Activated CD8-positive, alpha-beta memory T cell treated with anti-CD3 and anti-CD28 coated beads for 48 hours (primary cell): ENCODE results near the gene DKK2.

Experiments
- DNase-seq, 3 experiments: peaks; one replicate each; pipeline ENCODE4 v3.0.0-alpha.2; 2020; ENCODE audit warnings: low read depth in 2 of 3, low spot score in 2 of 3

The DKK2 gene

GRCh38 chr4:107035819-107036583 is at the start of gene DKK2:
TSS of gene DKK2 (minus strand) at chr4:107036313. CDS start at chr4:107035591, 722 bp downstream.
- DNase-seq: peak in 1 of 3 experiments; percentile 0

GRCh38 chr4:107077192-107077591 is 41.1 kb upstream of the DKK2 start:
- no peak for DNase-seq

GRCh38 chr4:107072836-107073736 is 37.0 kb upstream of the DKK2 start:
- no peak for DNase-seq

- no peak for DNase-seq
Observed at GRCh38 chr4:107071108-107071507, 35.0 kb upstream of the DKK2 start.

- no peak for DNase-seq
Observed at GRCh38 chr4:107069049-107069448, 32.9 kb upstream of the DKK2 start.

GRCh38 chr4:107068116-107068515 is 32.0 kb upstream of the DKK2 start:
- no peak for DNase-seq

- DNase-seq: no peak
Observed at GRCh38 chr4:107066621-107067020, 30.5 kb upstream of the DKK2 start.

GRCh38 chr4:107065201-107065600 is 29.1 kb upstream of the DKK2 start:
- no peak for DNase-seq

GRCh38 chr4:107060388-107060787 is 24.3 kb upstream of the DKK2 start:
- DNase-seq: no peak

GRCh38 chr4:107058828-107059227 is 22.7 kb upstream of the DKK2 start:
- no peak for DNase-seq

- DNase-seq: no peak
Observed at GRCh38 chr4:107050525-107051135, 14.5 kb upstream of the DKK2 start.

- no peak for DNase-seq
Observed at GRCh38 chr4:107046261-107046660, 10.1 kb upstream of the DKK2 start.

- no peak for DNase-seq
Observed at GRCh38 chr4:107044170-107044569, 8.1 kb upstream of the DKK2 start.

GRCh38 chr4:107037199-107037584 is 1.1 kb upstream of the DKK2 start:
- no peak for DNase-seq

GRCh38 chr4:107036584-107037198 is 578 bp upstream of the DKK2 start:
- DNase-seq: no peak

GRCh38 chr4:107034996-107035818 is 906 bp downstream of the DKK2 start:
- no peak for DNase-seq

GRCh38 chr4:107034091-107034995 is 1.8 kb downstream of the DKK2 start:
- no peak for DNase-seq

- DNase-seq: no peak
Observed at GRCh38 chr4:107027379-107027778, 8.7 kb downstream of the DKK2 start.

- no peak for DNase-seq
Observed at GRCh38 chr4:107018344-107018735, 17.8 kb downstream of the DKK2 start.
